Right lobe of liver (tissue), 6 donors: ENCODE results near the gene TUBB2B. TPM values are rescaled to one million over a fixed set of nuclear protein-coding genes. Genes with fewer than 3 reads are reported as not detected.

Experiments used
- ATAC-seq, 4 donors: fragments of 200-7000 bp; cut with Tn5 transposase; one replicate each; pipeline ENCODE4 v1.9.1; 2020; ENCODE audit warnings: mild to moderate bottlenecking in 4 of 4, moderate library complexity in 4 of 4
- DNase-seq, 3 donors: peaks; one replicate each; pipeline ENCODE4 v3.0.0-alpha.2; 2020
- H3K27ac ChIP-seq, 3 donors: fragments of 200-600 bp; one replicate each; pipeline ENCODE4 v1.8.0; 2022
- H3K27me3 ChIP-seq, 2 donors: fragments of 200-600 bp; one replicate each; pipeline ENCODE4 v1.8.0; 2022
- H3K36me3 ChIP-seq, 4 donors: fragments of 200-600 bp; sonication (generic) in 1 of 4; one replicate each; pipeline versions ENCODE4 v1.5.1 to v1.8.0; 2017 to 2022; ENCODE audit warnings: control low read depth in 1 of 4
- H3K4me1 ChIP-seq, 4 donors: fragments of 200-600 bp; sonication (generic) in 1 of 4; one replicate each; pipeline versions ENCODE4 v1.5.1 to v1.8.0; 2017 to 2022; ENCODE audit warnings: control low read depth in 1 of 4
- H3K4me3 ChIP-seq, 3 donors: fragments of 200-600 bp; one replicate each; pipeline ENCODE4 v1.8.0; 2022
- H3K9me3 ChIP-seq, 4 donors: fragments of 200-600 bp; sonication (generic) in 1 of 4; one replicate each; pipeline versions ENCODE4 v1.5.1 to v1.8.0; 2017 to 2022; ENCODE audit warnings: control low read depth in 1 of 4
- POLR2A ChIP-seq: fragments of 450-650 bp; IDR thresholded peaks from one replicate; pipeline ENCODE4 v1.6.1; 2017; ENCODE audit warnings: antibody characterized with exemption, mild to moderate bottlenecking
- WGBS: methylation state at CpG from one replicate; pipeline ENCODE4 v1.1.6; 2018; ENCODE audit warnings: low coverage, low lambda C conversion rate; ENCODE audit not compliant: insufficient coverage; ENCODE audit errors: missing lambda C conversion rate; 5-methylcytosine and 5-hydroxymethylcytosine counted together
- intact Hi-C, 2 donors: fragments of 100-400 bp; cut with DNase I; formaldehyde crosslinking; loops; one replicate each; pipeline versions ENCODE4 v1.11.2 to v1.14.1; 2022
- total RNA-seq, 6 experiments: library from RNA; depleted of rRNA in 2 of 6; stranded (reverse); fragments of >200 nt in 2 of 6; fragmentation: NEBNext Ultra II Directional in 3 of 6; extraction: Animal tissue kit (Norgen Biotek cat#: 25700) in 3 of 6; gene quantifications; one replicate each; pipeline versions ENCODE4 v1.1.0 to v1.2.4, GENCODE V29; 2016 to 2023
- TF ChIP-seq, protein P1 (sequence below), 4 donors: fragments of 200-600 bp in 3 of 4; fragments of 450-650 bp in 1 of 4; IDR thresholded peaks; one replicate each; pipeline versions ENCODE4 v1.5.1 to v1.8.0; 2016 to 2022; ENCODE audit warnings: antibody characterized with exemption in 4 of 4, mild to moderate bottlenecking in 2 of 4
- donor health status: DM: no; HTN: yes; CAD: no.
- donor health status: DM: no; HTN: no; CAD: no.
- donor health status: DM: no; HTN: no; CAD: no.
- donor health status: DM: no; HTN: yes; CAD: no.
- donor health status: DM: no; HTN: yes; CAD: no.

The TUBB2B gene
- total RNA-seq, 6 experiments from 2014 or later: 1.0 to 3.9 (median 2.5) TPM

- no peaks in the 10 kb centered on the region for H3K36me3 ChIP-seq
- no peak for ATAC-seq
- intact Hi-C loops: no loop called here
- peaks cover 0 to 9% (median 2%) of the 10 kb centered on the region in 4 donors for H3K4me1 ChIP-seq
- H3K27me3 ChIP-seq: no peaks in the 10 kb centered on the region
- H3K9me3 ChIP-seq: no peaks in the 10 kb centered on the region
- DNase-seq: no peak
- H3K27ac ChIP-seq: no peak overlapping the region
- TF ChIP-seq, protein P1, sequence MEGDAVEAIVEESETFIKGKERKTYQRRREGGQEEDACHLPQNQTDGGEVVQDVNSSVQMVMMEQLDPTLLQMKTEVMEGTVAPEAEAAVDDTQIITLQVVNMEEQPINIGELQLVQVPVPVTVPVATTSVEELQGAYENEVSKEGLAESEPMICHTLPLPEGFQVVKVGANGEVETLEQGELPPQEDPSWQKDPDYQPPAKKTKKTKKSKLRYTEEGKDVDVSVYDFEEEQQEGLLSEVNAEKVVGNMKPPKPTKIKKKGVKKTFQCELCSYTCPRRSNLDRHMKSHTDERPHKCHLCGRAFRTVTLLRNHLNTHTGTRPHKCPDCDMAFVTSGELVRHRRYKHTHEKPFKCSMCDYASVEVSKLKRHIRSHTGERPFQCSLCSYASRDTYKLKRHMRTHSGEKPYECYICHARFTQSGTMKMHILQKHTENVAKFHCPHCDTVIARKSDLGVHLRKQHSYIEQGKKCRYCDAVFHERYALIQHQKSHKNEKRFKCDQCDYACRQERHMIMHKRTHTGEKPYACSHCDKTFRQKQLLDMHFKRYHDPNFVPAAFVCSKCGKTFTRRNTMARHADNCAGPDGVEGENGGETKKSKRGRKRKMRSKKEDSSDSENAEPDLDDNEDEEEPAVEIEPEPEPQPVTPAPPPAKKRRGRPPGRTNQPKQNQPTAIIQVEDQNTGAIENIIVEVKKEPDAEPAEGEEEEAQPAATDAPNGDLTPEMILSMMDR (IDR thresholded peaks at IDR 0.05): no peak
- no peak for TF ChIP-seq POLR2A
- WGBS: 87% methylated on average over 6 of the region's 7 CpGs
- no peak overlapping the region for H3K4me3 ChIP-seq
Measured at GRCh38 chr6:3240595-3240994, 13.1 kb upstream of the TUBB2B start.

DNA sequence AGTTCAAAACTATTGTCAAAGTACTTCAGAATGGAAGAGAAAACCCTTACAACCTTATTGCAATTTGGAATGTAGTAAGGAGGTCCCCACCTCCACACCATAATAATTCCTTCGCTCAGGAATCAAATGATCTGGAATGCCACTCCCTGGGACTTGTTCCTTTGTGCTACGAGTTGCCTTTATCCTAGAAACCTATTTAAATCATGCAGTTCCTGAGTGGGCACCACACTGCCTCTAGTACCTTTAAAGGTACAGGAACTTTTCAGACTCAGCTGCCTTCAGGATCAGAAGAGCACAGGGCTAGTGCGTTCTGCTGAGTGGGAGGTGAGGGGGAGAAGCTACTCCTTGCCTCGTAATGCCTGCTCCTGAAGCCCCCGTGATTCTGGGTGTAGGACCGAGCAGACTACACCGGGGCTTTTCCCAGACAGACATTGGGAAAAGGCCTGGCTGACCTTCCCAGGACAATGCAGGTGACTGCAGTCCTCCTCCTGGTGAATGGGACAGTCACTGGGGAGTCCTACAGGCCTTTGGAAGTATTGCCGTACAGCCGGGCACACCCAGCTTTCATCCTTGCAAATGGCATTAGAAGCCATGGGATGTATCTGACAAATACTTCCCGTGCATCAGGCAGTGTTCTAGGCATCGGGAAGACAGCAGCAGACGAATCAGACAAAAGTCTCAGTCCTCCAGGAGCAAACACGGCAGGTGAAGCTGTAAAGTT, 11.8 kb upstream of the TUBB2B start:
- intact Hi-C loops: no loop called here
- DNase-seq: no peak

DNA sequence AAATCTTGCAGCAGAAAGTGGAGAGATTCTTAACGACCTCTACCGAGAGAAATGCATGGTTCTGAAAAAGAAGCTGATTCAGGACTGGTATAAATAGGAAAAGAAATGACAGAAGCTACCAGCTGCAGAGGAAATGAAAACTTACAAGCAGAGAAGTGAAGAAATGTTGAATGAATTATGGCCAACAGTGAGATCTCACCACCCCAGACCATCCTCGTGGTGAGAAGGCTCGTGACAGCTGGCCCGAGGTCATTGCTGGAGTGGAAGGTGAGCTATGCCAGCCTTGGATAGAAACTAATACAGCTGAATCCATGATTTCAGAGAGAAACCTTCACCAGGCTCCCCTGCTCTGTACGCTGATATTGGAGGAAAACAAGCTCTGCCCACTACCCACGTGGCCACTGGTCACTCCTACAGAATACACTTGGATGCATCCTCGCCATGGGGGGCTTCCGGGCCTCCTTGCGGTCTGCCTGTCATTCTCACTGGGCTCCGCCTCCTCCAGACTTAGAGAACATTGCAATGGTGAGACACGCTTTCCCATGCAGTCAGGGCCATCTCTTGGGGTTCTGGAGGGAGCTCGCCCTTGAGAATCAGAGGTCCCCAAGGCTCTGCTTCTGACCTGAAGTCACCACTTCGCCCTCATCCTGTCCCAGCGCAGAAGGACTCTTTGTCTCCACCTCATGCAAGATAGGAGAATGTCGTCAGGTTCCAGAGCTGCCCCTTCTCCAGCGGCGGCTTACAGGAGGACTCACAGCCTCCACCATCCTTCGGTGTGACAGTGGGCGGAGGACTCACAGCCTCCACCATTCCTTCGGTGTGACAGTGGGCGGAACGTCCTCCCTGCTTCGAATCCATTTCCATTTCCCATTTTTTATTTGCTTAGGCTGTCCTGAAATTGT, 10.6 kb upstream of the TUBB2B start:
- Histone ChIP-seq H3K4me3 (no peak overlapping the region), H3K27ac (no peak overlapping the region), H3K4me1 (no peaks in the 10 kb centered on the region), H3K36me3 (no peaks in the 10 kb centered on the region), H3K9me3 (no peaks in the 10 kb centered on the region), H3K27me3 (no peaks in the 10 kb centered on the region)
- no peak for DNase-seq
- WGBS: 60% methylated on average over 11 of the region's 24 CpGs
- no peak for ATAC-seq
- TF ChIP-seq POLR2A: no peak
- TF ChIP-seq, protein P1 (IDR thresholded peaks at IDR 0.05): no peak
- intact Hi-C loops: no loop called here

More for the DNA sequence above, 11.8 kb upstream of the TUBB2B start:
- Histone ChIP-seq H3K9me3 (no peaks in the 10 kb centered on the region), H3K4me3 (no peak overlapping the region), H3K27ac (no peak overlapping the region), H3K36me3 (no peaks in the 10 kb centered on the region), H3K27me3 (no peaks in the 10 kb centered on the region), H3K4me1 (no peaks in the 10 kb centered on the region)
- TF ChIP-seq, protein P1 (IDR thresholded peaks at IDR 0.05): peak in 1 of 4 donors; percentile 6
- TF ChIP-seq POLR2A: no peak
- WGBS: 73% methylated on average over 6 of the region's 13 CpGs
- peak in 3 of 4 donors; percentile 53 to 69 (median 59) for ATAC-seq

DNA sequence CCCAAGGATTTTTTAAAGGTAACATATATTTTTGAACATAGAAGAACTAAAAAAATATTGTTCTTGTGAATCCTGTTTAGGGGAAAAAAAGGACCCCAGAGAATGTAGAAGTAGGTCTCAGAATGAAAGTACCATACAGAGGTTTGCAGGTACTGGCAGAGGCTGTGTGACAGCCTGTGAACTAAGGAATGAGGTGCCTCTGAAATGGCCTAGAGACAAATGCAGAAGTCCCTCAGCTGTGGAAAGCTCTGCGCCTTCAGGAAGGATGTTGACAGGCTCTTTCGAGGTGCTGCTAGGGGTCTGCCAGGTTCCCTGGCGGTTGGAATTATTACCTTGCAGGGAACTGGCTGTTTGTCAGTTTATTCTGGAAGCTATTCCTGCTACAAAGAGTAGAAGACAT, 8.6 kb upstream of the TUBB2B start:
- Histone ChIP-seq H3K4me3 (no peak overlapping the region), H3K9me3 (no peaks in the 10 kb centered on the region), H3K27ac (no peak overlapping the region), H3K27me3 (no peaks in the 10 kb centered on the region), H3K4me1 (peaks cover 0 to 5% (median 0%) of the 10 kb centered on the region in 4 donors), H3K36me3 (no peaks in the 10 kb centered on the region)
- WGBS: 39% methylated on average over 2 of the region's 3 CpGs
- intact Hi-C loops: no loop called here
- no peak for ATAC-seq
- TF ChIP-seq POLR2A: no peak
- TF ChIP-seq, protein P1 (IDR thresholded peaks at IDR 0.05): no peak
- DNase-seq: no peak
